SK-N-SH (cell line): Measurements from ENCODE around the gene DMD. TPM values are rescaled to one million over a fixed set of nuclear protein-coding genes. Genes with fewer than 3 reads are reported as not detected.

Experiments
- CTCF ChIA-PET: fragments of 300-600, 350-600 bp; formaldehyde crosslinking; extraction: SDS; loops from one replicate; lab custom pipeline; 2021; lab: Yijun Ruan, JAX
- POLR2A ChIA-PET: fragments of 350-600 bp; sonication (Branson Sonifier 250); formaldehyde crosslinking; extraction: SDS; loops from one replicate; lab custom pipeline; 2020; ENCODE audit warnings: antibody characterized with exemption, inconsistent platforms; lab: Yijun Ruan, JAX
- DNase-seq: peaks from one replicate; pipeline ENCODE4 v3.0.0; 2012
- H2AFZ ChIP-seq: fragments of 200-600 bp; sonication (generic); 2 replicates; pipeline ENCODE4 v1.8.1; 2016; ENCODE audit warnings: antibody characterized with exemption, mild to moderate bottlenecking, low read depth
- H3F3A ChIP-seq: fragments of 200-600 bp; sonication (generic); replicated peaks from 2 replicates; pipeline ENCODE3; 2016; ENCODE audit warnings: antibody characterized with exemption, mild to moderate bottlenecking; ENCODE audit not compliant: insufficient read depth
- H3K27ac ChIP-seq, 2 experiments: fragments of 200-500 bp in 1 of 2; fragments of 200-600 bp in 1 of 2; sonication (Bioruptor generic) in 1 of 2; sonication (generic), shearing (Covaris generic) in 1 of 2; 2 replicates each; pipeline versions ENCODE4 v1.5.1 to v1.6.1; 2014 to 2016; ENCODE audit warnings: low read depth in 2 of 2, inconsistent platforms in 1 of 2, low read length in 1 of 2, mild to moderate bottlenecking in 1 of 2, mixed read lengths in 1 of 2
- H3K27me3 ChIP-seq: fragments of 200-600 bp; sonication (generic), shearing (Covaris generic); 2 replicates; pipeline ENCODE4 v1.6.1; 2016; ENCODE audit warnings: mixed run types; ENCODE audit not compliant: insufficient read depth
- H3K36me3 ChIP-seq, 2 experiments: fragments of 200-500 bp in 1 of 2; fragments of 200-600 bp in 1 of 2; sonication (Bioruptor generic) in 1 of 2; sonication (generic) in 1 of 2; replicated peaks in 1 of 2; 2 replicates each; pipeline versions ENCODE3 to v1.5.1; 2014 to 2016; ENCODE audit warnings: low read length in 1 of 2, mild to moderate bottlenecking in 1 of 2; ENCODE audit not compliant: insufficient read depth in 2 of 2, control insufficient read depth in 1 of 2
- H3K4me1 ChIP-seq, 2 experiments: fragments of 200-500 bp in 1 of 2; fragments of 200-600 bp in 1 of 2; sonication (Bioruptor generic) in 1 of 2; sonication (generic), shearing (Covaris generic) in 1 of 2; 2 replicates each; pipeline versions ENCODE4 v1.5.1 to v1.6.1; 2014 to 2016; ENCODE audit warnings: low read depth in 1 of 2, low read length in 1 of 2, mixed run types in 1 of 2; ENCODE audit not compliant: insufficient read depth in 2 of 2, control insufficient read depth in 1 of 2
- H3K4me2 ChIP-seq: fragments of 200-600 bp; sonication (generic), shearing (Covaris generic); 2 replicates; pipeline ENCODE4 v1.6.1; 2017; ENCODE audit warnings: mixed run types
- H3K4me3 ChIP-seq, 2 experiments: fragments of 200-500 bp in 1 of 2; fragments of 200-600 bp in 1 of 2; sonication (Bioruptor generic) in 1 of 2; sonication (generic), shearing (Covaris generic) in 1 of 2; 2 replicates each; pipeline versions ENCODE4 v1.5.1 to v1.8.1; 2014 to 2016; ENCODE audit warnings: low read depth in 2 of 2, inconsistent platforms in 1 of 2, low read length in 1 of 2, mild to moderate bottlenecking in 1 of 2, mixed read lengths in 1 of 2, moderate library complexity in 1 of 2
- H3K79me2 ChIP-seq: fragments of 200-600 bp; sonication (generic); 2 replicates; pipeline ENCODE4 v1.8.1; 2017; ENCODE audit warnings: mild to moderate bottlenecking; ENCODE audit not compliant: insufficient read depth
- H3K9ac ChIP-seq: fragments of 200-600 bp; sonication (generic); 2 replicates; pipeline ENCODE4 v1.6.1; 2017; ENCODE audit warnings: mixed run types
- H3K9me2 ChIP-seq: fragments of 200-600 bp; sonication (generic); 2 replicates; pipeline ENCODE4 v1.6.1; 2017; ENCODE audit warnings: mixed run types
- H3K9me3 ChIP-seq: fragments of 200-600 bp; sonication (generic); 2 replicates; pipeline ENCODE4 v1.6.1; 2017; ENCODE audit warnings: mixed run types, mild to moderate bottlenecking, moderate library complexity
- H4K20me1 ChIP-seq: fragments of 200-600 bp; sonication (generic); 2 replicates; pipeline ENCODE4 v1.6.1; 2017; ENCODE audit warnings: mild to moderate bottlenecking, mixed run types; ENCODE audit not compliant: insufficient read depth
- ELF1 ChIP-seq: IDR thresholded peaks from 2 replicates; pipeline ENCODE4 v1.4.0; 2012
- EP300 ChIP-seq, 2 experiments: IDR thresholded peaks; 2 replicates each; pipeline versions ENCODE4 v1.4.0 to v1.6.1; 2012; ENCODE audit warnings: borderline replicate concordance in 1 of 2, low read depth in 1 of 2, low read length in 1 of 2
- EZH2phosphoT487 ChIP-seq: fragments of 200-600 bp; sonication (generic); IDR thresholded peaks from 2 replicates; pipeline ENCODE4 v1.6.1; 2017; ENCODE audit warnings: low read depth, mixed run types, mild to moderate bottlenecking, antibody characterized with exemption, moderate library complexity, borderline replicate concordance
- FOXJ3 ChIP-seq: sonication (generic); formaldehyde crosslinking; IDR thresholded peaks from 2 replicates; pipeline ENCODE4 v1.5.1; 2020; ENCODE audit warnings: mild to moderate bottlenecking, missing genetic modification reagents
- MAX ChIP-seq: IDR thresholded peaks from 2 replicates; pipeline ENCODE4 v1.4.0; 2012; ENCODE audit warnings: low read depth
- MEF2A ChIP-seq: IDR thresholded peaks from 2 replicates; pipeline ENCODE4 v1.4.0; 2012; ENCODE audit warnings: low read depth, borderline replicate concordance
- PBX3 ChIP-seq: IDR thresholded peaks from 2 replicates; pipeline ENCODE4; 2012
- POLR2AphosphoS5 ChIP-seq: IDR thresholded peaks from 2 replicates; pipeline ENCODE4 v1.6.1; 2012; ENCODE audit warnings: low read depth, low read length
- RCOR1 ChIP-seq: fragments of 150-350 bp; IDR thresholded peaks from 2 replicates; pipeline ENCODE4 v1.6.1; 2017; ENCODE audit warnings: antibody characterized with exemption, low read length
- REST ChIP-seq: IDR thresholded peaks from 2 replicates; pipeline ENCODE4 v1.6.1; 2012; ENCODE audit warnings: mild to moderate bottlenecking, low read depth, low read length, moderate library complexity
- RXRA ChIP-seq: IDR thresholded peaks from 2 replicates; pipeline ENCODE4 v1.4.0; 2012; ENCODE audit warnings: low read depth, mild to moderate bottlenecking, borderline replicate concordance
- SIN3A ChIP-seq: IDR thresholded peaks from 2 replicates; pipeline ENCODE4 v1.6.1; 2012; ENCODE audit warnings: low read depth, mild to moderate bottlenecking, low read length, moderate library complexity, borderline replicate concordance
- TCF12 ChIP-seq: IDR thresholded peaks from 2 replicates; pipeline ENCODE4 v1.4.0; 2012
- TEAD4 ChIP-seq: IDR thresholded peaks from 2 replicates; pipeline ENCODE4 v1.4.0; 2012; ENCODE audit warnings: mild to moderate bottlenecking, borderline replicate concordance; ENCODE audit not compliant: insufficient read depth
- WGBS: methylation state at CpG from one replicate; pipeline ENCODE4 v1.1.6; 2017; ENCODE audit warnings: low lambda C conversion rate; 5-methylcytosine and 5-hydroxymethylcytosine counted together
- polyA plus RNA-seq, 3 experiments: library from polyadenylated mRNA; depleted of rRNA; stranded (reverse); fragments of >200 nt; gene quantifications; 2 replicates each; pipeline ENCODE4 v1.2.3, GENCODE V29; 2012

DMD gene
- polyA plus RNA-seq, 1 of the 3 experiments (the other 2 are of a cell fraction) = 3.9 TPM

GRCh38 chrX:31604629-31605221, 1606.6 kb downstream of the DMD start:
- no peaks in the 10 kb centered on the region for H3F3A ChIP-seq
- no peak overlapping the region for H3K27ac ChIP-seq
- H4K20me1 ChIP-seq = no peaks in the 10 kb centered on the region
- H3K36me3 ChIP-seq = no peaks in the 10 kb centered on the region
- CTCF ChIA-PET = no interaction called here
- H3K9me2 ChIP-seq = no peaks in the 10 kb centered on the region
- POLR2A ChIA-PET = no interaction called here
- H3K4me1 ChIP-seq = no peaks in the 10 kb centered on the region
- H3K4me3 ChIP-seq = no peak overlapping the region
- no peaks in the 10 kb centered on the region for H3K9me3 ChIP-seq
- H3K4me2 ChIP-seq = no peak overlapping the region
- H3K9ac ChIP-seq = no peak overlapping the region
- no peaks in the 10 kb centered on the region for H3K27me3 ChIP-seq
- no peak for DNase-seq
- WGBS = 35% methylated on average over 3 of the region's 3 CpGs
- H3K79me2 ChIP-seq = no peaks in the 10 kb centered on the region
- no peak overlapping the region for H2AFZ ChIP-seq
- TF ChIP-seq REST = no peak
- TF ChIP-seq TCF12 = no peak
- TF ChIP-seq POLR2AphosphoS5 = no peak
- no peak for TF ChIP-seq MEF2A
- no peak for TF ChIP-seq EZH2phosphoT487

GRCh38 chrX:31603411-31604120, 1607.8 kb downstream of the DMD start:
- no peak overlapping the region for H3K9ac ChIP-seq
- H3K36me3 ChIP-seq = no peaks in the 10 kb centered on the region
- no peaks in the 10 kb centered on the region for H4K20me1 ChIP-seq
- WGBS = 33% methylated on average over 5 of the region's 5 CpGs
- no peaks in the 10 kb centered on the region for H3K27me3 ChIP-seq
- TF ChIP-seq PBX3 (no peak), MAX (no peak), FOXJ3 (CRISPR knock-in tag) (no peak), SIN3A (no peak), ELF1 (no peak), MEF2A (no peak), TEAD4 (no peak), RCOR1 (no peak), RXRA (no peak), EP300 (IDR thresholded peaks at IDR 0.05; ENCODE audit: borderline replicate concordance in 1 of 2, low read depth in 1 of 2, low read length in 1 of 2) (no peak), TCF12 (no peak)
- DNase-seq = no peak
- no peaks in the 10 kb centered on the region for H3F3A ChIP-seq
- H3K27ac ChIP-seq = no peak overlapping the region
- no peaks in the 10 kb centered on the region for H3K4me1 ChIP-seq
- ChIA-PET CTCF (no interaction called here), POLR2A (no interaction called here)
- no peaks in the 10 kb centered on the region for H3K9me3 ChIP-seq
- no peaks in the 10 kb centered on the region for H3K79me2 ChIP-seq
- no peaks in the 10 kb centered on the region for H3K9me2 ChIP-seq
- no peak overlapping the region for H3K4me2 ChIP-seq
- H2AFZ ChIP-seq = no peak overlapping the region
- H3K4me3 ChIP-seq = no peak overlapping the region
